Measurements from ENCODE around the gene PCLO.
"Not testable (repeated sequence)": the region's sequence is repeated elsewhere in the genome, so short reads cannot be mapped to it uniquely, and the experiment has no call there.

The PCLO gene

GRCh38 chr7:82736633-82737032 lies 426.1 kb downstream of the PCLO start:
- no peak overlapping the region for H3K4me3 ChIP-seq (ENCODE audit: low read length)
- no peaks in the 10 kb centered on the region for H3K9me3 ChIP-seq (ENCODE audit: control insufficient read depth, low read length)
- no peaks in the 10 kb centered on the region for H3K27me3 ChIP-seq (ENCODE audit: control insufficient read depth, insufficient read depth, low read length)
- no peaks in the 10 kb centered on the region for H3K4me1 ChIP-seq (ENCODE audit: control insufficient read depth, insufficient read depth, low read length)
- H3K36me3 ChIP-seq (ENCODE audit: control insufficient read depth, insufficient read depth, low read length): no peaks in the 10 kb centered on the region
- no peak overlapping the region for H3K9ac ChIP-seq (ENCODE audit: low read length)

GRCh38 chr7:82732677-82733076 lies 430.0 kb downstream of the PCLO start:
- H3K4me3 ChIP-seq (ENCODE audit: low read length): no peak overlapping the region
- no peaks in the 10 kb centered on the region for H3K36me3 ChIP-seq (ENCODE audit: control insufficient read depth, insufficient read depth, low read length)
- no peak overlapping the region for H3K9ac ChIP-seq (ENCODE audit: low read length)

GRCh38 chr7:82729172-82730030 lies 433.3 kb downstream of the PCLO start:
- Histone ChIP-seq H3K36me3 (ENCODE audit: control insufficient read depth, insufficient read depth, low read length) (no peaks in the 10 kb centered on the region), H3K27me3 (ENCODE audit: control insufficient read depth, insufficient read depth, low read length) (no peaks in the 10 kb centered on the region), H3K9ac (ENCODE audit: low read length) (no peak overlapping the region), H3K4me1 (ENCODE audit: control insufficient read depth, insufficient read depth, low read length) (no peaks in the 10 kb centered on the region), H3K9me3 (ENCODE audit: control insufficient read depth, low read length) (no peaks in the 10 kb centered on the region), H3K4me3 (ENCODE audit: low read length) (no peak overlapping the region)

More at GRCh38 chr7:82732677-82733076, 430.0 kb downstream of the PCLO start:
- no peaks in the 10 kb centered on the region for H3K27me3 ChIP-seq (ENCODE audit: control insufficient read depth, insufficient read depth, low read length)
- H3K9me3 ChIP-seq (ENCODE audit: control insufficient read depth, low read length): no peaks in the 10 kb centered on the region
- no peaks in the 10 kb centered on the region for H3K4me1 ChIP-seq (ENCODE audit: control insufficient read depth, insufficient read depth, low read length)

- Histone ChIP-seq H3K4me3 (ENCODE audit: low read length) (no peak overlapping the region), H3K27me3 (ENCODE audit: control insufficient read depth, insufficient read depth, low read length) (no peaks in the 10 kb centered on the region), H3K36me3 (ENCODE audit: control insufficient read depth, insufficient read depth, low read length) (no peaks in the 10 kb centered on the region), H3K9me3 (ENCODE audit: control insufficient read depth, low read length) (no peaks in the 10 kb centered on the region), H3K4me1 (ENCODE audit: control insufficient read depth, insufficient read depth, low read length) (no peaks in the 10 kb centered on the region), H3K9ac (ENCODE audit: low read length) (no peak overlapping the region)
Measured at GRCh38 chr7:82726038-82726800, 436.5 kb downstream of the PCLO start.

- H3K27me3 ChIP-seq (ENCODE audit: control insufficient read depth, insufficient read depth, low read length): no peaks in the 10 kb centered on the region
- H3K4me3 ChIP-seq (ENCODE audit: low read length): no peak overlapping the region
- H3K36me3 ChIP-seq (ENCODE audit: control insufficient read depth, insufficient read depth, low read length): no peaks in the 10 kb centered on the region
- H3K9me3 ChIP-seq (ENCODE audit: control insufficient read depth, low read length): no peaks in the 10 kb centered on the region
- no peak overlapping the region for H3K9ac ChIP-seq (ENCODE audit: low read length)
- no peaks in the 10 kb centered on the region for H3K4me1 ChIP-seq (ENCODE audit: control insufficient read depth, insufficient read depth, low read length)
Measured at GRCh38 chr7:82723411-82723810, 439.3 kb downstream of the PCLO start.

- Histone ChIP-seq H3K36me3 (ENCODE audit: control insufficient read depth, insufficient read depth, low read length) (no peaks in the 10 kb centered on the region), H3K9ac (ENCODE audit: low read length) (no peak overlapping the region), H3K4me1 (ENCODE audit: control insufficient read depth, insufficient read depth, low read length) (no peaks in the 10 kb centered on the region), H3K9me3 (ENCODE audit: control insufficient read depth, low read length) (no peaks in the 10 kb centered on the region), H3K27me3 (ENCODE audit: control insufficient read depth, insufficient read depth, low read length) (no peaks in the 10 kb centered on the region), H3K4me3 (ENCODE audit: low read length) (no peak overlapping the region)
Measured at GRCh38 chr7:82722946-82723345, 439.7 kb downstream of the PCLO start.

GRCh38 chr7:82715344-82715743 lies 447.3 kb downstream of the PCLO start:
- Histone ChIP-seq H3K4me1 (ENCODE audit: control insufficient read depth, insufficient read depth, low read length) (peaks cover 8% of the 10 kb centered on the region), H3K9me3 (ENCODE audit: control insufficient read depth, low read length) (no peaks in the 10 kb centered on the region), H3K36me3 (ENCODE audit: control insufficient read depth, insufficient read depth, low read length) (no peaks in the 10 kb centered on the region), H3K27me3 (ENCODE audit: control insufficient read depth, insufficient read depth, low read length) (no peaks in the 10 kb centered on the region), H3K4me3 (ENCODE audit: low read length) (no peak overlapping the region), H3K9ac (ENCODE audit: low read length) (no peak overlapping the region)

- H3K27me3 ChIP-seq (ENCODE audit: control insufficient read depth, insufficient read depth, low read length): no peaks in the 10 kb centered on the region
- peaks cover 8% of the 10 kb centered on the region for H3K4me1 ChIP-seq (ENCODE audit: control insufficient read depth, insufficient read depth, low read length)
- H3K9ac ChIP-seq (ENCODE audit: low read length): no peak overlapping the region
- no peaks in the 10 kb centered on the region for H3K9me3 ChIP-seq (ENCODE audit: control insufficient read depth, low read length)
- no peaks in the 10 kb centered on the region for H3K36me3 ChIP-seq (ENCODE audit: control insufficient read depth, insufficient read depth, low read length)
- H3K4me3 ChIP-seq (ENCODE audit: low read length): no peak overlapping the region
Measured at GRCh38 chr7:82714883-82715282, 447.8 kb downstream of the PCLO start.

- Histone ChIP-seq H3K9ac (ENCODE audit: low read length) (no peak overlapping the region), H3K4me3 (ENCODE audit: low read length) (no peak overlapping the region), H3K36me3 (ENCODE audit: control insufficient read depth, insufficient read depth, low read length) (no peaks in the 10 kb centered on the region), H3K4me1 (ENCODE audit: control insufficient read depth, insufficient read depth, low read length) (peaks cover 8% of the 10 kb centered on the region), H3K9me3 (ENCODE audit: control insufficient read depth, low read length) (no peaks in the 10 kb centered on the region), H3K27me3 (ENCODE audit: control insufficient read depth, insufficient read depth, low read length) (no peaks in the 10 kb centered on the region)
Measured at GRCh38 chr7:82713506-82713905, 449.2 kb downstream of the PCLO start.

GRCh38 chr7:82706344-82706743 lies 456.3 kb downstream of the PCLO start:
- H3K36me3 ChIP-seq (ENCODE audit: control insufficient read depth, insufficient read depth, low read length); H3K4me3 ChIP-seq (ENCODE audit: low read length); H3K4me1 ChIP-seq (ENCODE audit: control insufficient read depth, insufficient read depth, low read length); H3K9ac ChIP-seq (ENCODE audit: low read length); H3K27me3 ChIP-seq (ENCODE audit: control insufficient read depth, insufficient read depth, low read length); H3K9me3 ChIP-seq (ENCODE audit: control insufficient read depth, low read length): not testable (repeated sequence)

- Histone ChIP-seq H3K9ac (ENCODE audit: low read length) (no peak overlapping the region), H3K4me1 (ENCODE audit: control insufficient read depth, insufficient read depth, low read length) (no peaks in the 10 kb centered on the region), H3K36me3 (ENCODE audit: control insufficient read depth, insufficient read depth, low read length) (no peaks in the 10 kb centered on the region), H3K9me3 (ENCODE audit: control insufficient read depth, low read length) (no peaks in the 10 kb centered on the region), H3K27me3 (ENCODE audit: control insufficient read depth, insufficient read depth, low read length) (no peaks in the 10 kb centered on the region), H3K4me3 (ENCODE audit: low read length) (no peak overlapping the region)
Measured at GRCh38 chr7:82705517-82706260, 457.0 kb downstream of the PCLO start.

- no peak overlapping the region for H3K9ac ChIP-seq (ENCODE audit: low read length)
- H3K4me1 ChIP-seq (ENCODE audit: control insufficient read depth, insufficient read depth, low read length): no peaks in the 10 kb centered on the region
- no peaks in the 10 kb centered on the region for H3K9me3 ChIP-seq (ENCODE audit: control insufficient read depth, low read length)
Measured at GRCh38 chr7:82704121-82704520, 458.6 kb downstream of the PCLO start.

More at GRCh38 chr7:82704121-82704520, 458.6 kb downstream of the PCLO start:
- Histone ChIP-seq H3K4me3 (ENCODE audit: low read length) (no peak overlapping the region), H3K27me3 (ENCODE audit: control insufficient read depth, insufficient read depth, low read length) (no peaks in the 10 kb centered on the region), H3K36me3 (ENCODE audit: control insufficient read depth, insufficient read depth, low read length) (no peaks in the 10 kb centered on the region)

Data from mucosa of stomach (tissue), 1 donor.